Activated T-helper 1 cell treated with anti-CD3 and anti-CD28 coated beads, Interleukin-2, amount 50 U/mL, for 16 hours (primary cell): ENCODE data around the gene TMEM223.
"Not testable (repeated sequence)": the region's sequence is repeated elsewhere in the genome, so short reads cannot be mapped to it uniquely, and the experiment has no call there.

Source experiments
- DNase-seq, 2 donors: peaks; one replicate each; pipeline ENCODE4 v3.0.0-alpha.2; 2020; ENCODE audit warnings: low read depth in 1 of 2, low spot score in 1 of 2

The TMEM223 gene

GRCh38 chr11:62753736-62754603 is 37.8 kb downstream of the TMEM223 start, which contains the start of gene ZBTB3:
Gene ZBTB3 (minus strand): TSS chr11:62754160. CDS start chr11:62753664, 496 bp downstream.
- DNase-seq, result peak; percentile 91 to 95

DNA sequence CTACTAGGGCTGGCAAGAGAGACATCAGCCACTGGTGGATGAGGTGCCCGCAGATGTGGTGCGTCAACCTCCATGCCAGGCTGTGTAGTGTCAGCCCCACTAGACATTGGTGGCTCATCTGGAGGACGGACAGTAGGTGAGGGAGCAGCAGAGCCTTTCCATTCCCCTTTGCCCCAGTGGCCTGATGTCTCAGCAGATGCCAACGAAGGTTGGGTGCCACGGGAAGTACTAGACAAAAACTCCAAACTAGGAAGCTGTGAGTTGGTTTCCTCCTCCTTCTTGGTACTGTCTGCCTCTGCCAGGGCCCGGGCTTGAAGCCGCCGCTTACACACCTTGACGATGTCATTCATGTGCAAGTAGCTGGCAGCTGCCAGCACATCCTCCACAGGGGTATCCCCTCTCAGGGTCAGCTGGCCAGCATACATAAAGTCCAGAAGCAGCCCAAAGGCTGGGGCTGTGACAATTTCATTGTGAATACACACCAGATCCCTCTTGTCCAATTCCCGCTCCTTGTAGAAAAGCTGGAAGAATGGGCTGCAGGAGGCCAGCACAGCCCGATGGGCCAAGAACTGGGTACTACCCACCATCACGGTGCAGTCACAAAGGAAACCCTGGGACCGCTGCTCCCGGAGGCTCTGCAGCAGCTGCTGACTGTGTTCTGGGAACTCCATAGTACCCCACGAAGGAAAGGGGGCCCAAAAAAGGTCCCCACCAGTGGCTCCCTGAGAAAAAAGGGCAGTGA is 38.6 kb downstream of the TMEM223 start:
- no peak for DNase-seq

DNA sequence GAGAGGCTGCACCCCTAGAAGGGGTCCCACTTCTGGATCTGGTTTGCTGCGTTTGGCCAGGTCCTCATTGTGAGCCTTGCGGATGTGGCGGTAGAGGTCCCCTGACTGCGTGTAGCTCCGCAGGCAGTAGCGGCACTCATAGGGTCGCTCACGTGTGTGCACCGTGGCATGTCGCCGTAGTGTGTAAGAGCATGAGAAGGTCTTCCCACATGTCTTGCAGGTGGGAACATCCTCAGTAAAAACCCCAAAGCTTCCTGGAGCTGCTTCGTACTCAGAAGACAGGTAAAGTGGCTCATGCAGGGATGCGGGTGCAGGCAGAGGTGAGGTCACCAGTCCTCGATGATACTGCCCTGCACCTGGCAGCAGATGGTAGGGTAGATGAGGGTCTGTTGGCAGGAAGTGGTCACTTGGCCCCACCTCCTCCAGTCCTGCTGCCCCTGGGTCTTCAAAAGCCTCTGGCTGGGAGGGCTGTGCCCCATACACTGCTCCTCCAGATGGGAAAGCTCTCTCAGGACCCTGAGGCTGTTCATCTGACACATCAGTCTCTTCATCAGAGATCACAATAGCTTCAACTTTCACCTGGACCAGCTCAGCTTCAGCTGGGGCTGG is 39.5 kb downstream of the TMEM223 start:
- no peak for DNase-seq

DNA sequence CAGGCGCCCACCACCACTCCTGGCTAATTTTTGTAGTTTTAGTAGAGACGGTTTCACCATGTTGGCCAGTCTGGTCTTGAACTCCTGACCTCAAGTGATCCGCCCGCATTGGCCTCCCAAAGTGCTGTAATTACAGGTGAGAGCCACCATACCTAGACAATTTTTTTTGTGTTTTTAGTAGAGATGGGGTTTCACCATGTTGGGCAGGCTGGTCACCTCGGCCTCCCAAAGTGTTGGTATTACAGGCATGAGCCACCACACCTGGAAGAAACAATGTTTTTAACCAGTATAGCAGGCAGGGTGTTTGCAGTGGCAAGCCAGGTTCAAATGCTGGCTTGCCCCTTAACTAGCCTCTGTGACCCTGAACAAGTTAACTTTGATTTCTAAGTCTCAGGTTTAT is 41.9 kb downstream of the TMEM223 start:
- not testable (repeated sequence) for DNase-seq

DNA sequence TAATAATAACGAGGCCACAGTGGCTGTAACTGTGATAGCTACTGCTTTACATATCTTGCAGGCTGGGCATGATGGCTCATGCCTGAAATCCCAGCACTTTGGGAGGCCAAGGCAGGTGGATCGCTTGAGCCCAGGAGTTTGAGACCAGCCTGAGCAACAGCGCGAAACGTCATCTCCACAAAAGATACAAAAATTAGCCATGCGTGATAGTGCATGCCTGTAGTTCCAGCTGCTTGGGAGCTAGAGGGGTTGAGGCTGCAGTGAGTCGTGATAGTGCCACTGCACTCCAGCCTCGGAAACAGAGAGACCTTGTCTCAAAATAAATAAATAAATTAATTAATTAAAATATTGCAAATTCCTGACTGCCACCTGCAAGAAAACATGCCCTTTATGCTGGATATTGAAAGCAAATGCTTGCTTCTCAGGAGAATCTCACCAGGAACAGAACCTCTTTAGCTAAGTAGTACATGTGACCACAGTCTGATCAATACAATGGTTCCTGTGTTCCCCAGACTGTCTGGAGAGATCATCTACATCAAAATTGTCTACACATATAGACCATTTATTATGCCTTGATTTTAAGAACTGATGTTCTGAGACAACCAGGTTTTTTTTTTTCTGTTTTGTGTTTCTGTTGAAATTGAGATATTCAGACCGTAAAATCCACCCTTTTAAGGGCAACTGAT is 44.2 kb downstream of the TMEM223 start:
- no peak for DNase-seq
